ENCODE results near the gene CRYGN. TPM values are rescaled to one million over a fixed set of nuclear protein-coding genes. Genes with fewer than 3 reads are reported as not detected.

Gene CRYGN
- total RNA-seq, 1 donor from 2014 or later = not detected

DNA sequence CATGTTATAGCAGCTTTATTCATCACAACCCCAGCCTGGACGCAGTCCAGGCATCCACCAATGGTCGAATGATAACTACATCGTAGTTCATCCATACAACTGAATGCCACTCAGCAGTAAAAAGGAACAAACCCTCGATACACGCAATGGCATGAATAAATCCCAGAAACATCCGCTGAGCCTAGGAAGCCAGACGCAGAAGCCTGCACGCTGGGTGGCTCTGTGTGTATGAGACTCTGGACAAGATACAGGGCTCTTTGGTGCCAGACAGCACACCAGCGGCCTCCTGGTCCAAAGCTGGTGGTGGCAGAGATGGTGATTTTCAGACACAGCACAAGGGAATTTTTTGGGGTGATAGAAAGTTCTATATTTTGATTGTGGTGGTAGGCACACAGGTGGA lies 10.0 kb upstream of the CRYGN start:
- no peak overlapping the region for H3K27ac ChIP-seq
- H3K27me3 ChIP-seq = no peaks in the 10 kb centered on the region
- H3K36me3 ChIP-seq = no peaks in the 10 kb centered on the region
- intact Hi-C loops (cut with DNase I) = loop anchor here (2.0 kb wide), 1 partner anchor 81 kb away; no protein-coding TSS in a partner anchor
- no peak overlapping the region for H3K4me3 ChIP-seq
- no peaks in the 10 kb centered on the region for H3K9me3 ChIP-seq
- DNase-seq (ENCODE audit: extremely low spot score in 2 of 2) = no peak
- TF ChIP-seq, protein P1, sequence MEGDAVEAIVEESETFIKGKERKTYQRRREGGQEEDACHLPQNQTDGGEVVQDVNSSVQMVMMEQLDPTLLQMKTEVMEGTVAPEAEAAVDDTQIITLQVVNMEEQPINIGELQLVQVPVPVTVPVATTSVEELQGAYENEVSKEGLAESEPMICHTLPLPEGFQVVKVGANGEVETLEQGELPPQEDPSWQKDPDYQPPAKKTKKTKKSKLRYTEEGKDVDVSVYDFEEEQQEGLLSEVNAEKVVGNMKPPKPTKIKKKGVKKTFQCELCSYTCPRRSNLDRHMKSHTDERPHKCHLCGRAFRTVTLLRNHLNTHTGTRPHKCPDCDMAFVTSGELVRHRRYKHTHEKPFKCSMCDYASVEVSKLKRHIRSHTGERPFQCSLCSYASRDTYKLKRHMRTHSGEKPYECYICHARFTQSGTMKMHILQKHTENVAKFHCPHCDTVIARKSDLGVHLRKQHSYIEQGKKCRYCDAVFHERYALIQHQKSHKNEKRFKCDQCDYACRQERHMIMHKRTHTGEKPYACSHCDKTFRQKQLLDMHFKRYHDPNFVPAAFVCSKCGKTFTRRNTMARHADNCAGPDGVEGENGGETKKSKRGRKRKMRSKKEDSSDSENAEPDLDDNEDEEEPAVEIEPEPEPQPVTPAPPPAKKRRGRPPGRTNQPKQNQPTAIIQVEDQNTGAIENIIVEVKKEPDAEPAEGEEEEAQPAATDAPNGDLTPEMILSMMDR (IDR thresholded peaks at IDR 0.05) = no peak
- TF ChIP-seq POLR2A (IDR thresholded peaks at IDR 0.05) (no peak), POLR2AphosphoS5 (IDR thresholded peaks at IDR 0.05; ENCODE audit: insufficient read depth in 1 of 2, low read depth in 1 of 2) (no peak)
- H3K4me1 ChIP-seq = peaks cover 12% of the 10 kb centered on the region

DNA sequence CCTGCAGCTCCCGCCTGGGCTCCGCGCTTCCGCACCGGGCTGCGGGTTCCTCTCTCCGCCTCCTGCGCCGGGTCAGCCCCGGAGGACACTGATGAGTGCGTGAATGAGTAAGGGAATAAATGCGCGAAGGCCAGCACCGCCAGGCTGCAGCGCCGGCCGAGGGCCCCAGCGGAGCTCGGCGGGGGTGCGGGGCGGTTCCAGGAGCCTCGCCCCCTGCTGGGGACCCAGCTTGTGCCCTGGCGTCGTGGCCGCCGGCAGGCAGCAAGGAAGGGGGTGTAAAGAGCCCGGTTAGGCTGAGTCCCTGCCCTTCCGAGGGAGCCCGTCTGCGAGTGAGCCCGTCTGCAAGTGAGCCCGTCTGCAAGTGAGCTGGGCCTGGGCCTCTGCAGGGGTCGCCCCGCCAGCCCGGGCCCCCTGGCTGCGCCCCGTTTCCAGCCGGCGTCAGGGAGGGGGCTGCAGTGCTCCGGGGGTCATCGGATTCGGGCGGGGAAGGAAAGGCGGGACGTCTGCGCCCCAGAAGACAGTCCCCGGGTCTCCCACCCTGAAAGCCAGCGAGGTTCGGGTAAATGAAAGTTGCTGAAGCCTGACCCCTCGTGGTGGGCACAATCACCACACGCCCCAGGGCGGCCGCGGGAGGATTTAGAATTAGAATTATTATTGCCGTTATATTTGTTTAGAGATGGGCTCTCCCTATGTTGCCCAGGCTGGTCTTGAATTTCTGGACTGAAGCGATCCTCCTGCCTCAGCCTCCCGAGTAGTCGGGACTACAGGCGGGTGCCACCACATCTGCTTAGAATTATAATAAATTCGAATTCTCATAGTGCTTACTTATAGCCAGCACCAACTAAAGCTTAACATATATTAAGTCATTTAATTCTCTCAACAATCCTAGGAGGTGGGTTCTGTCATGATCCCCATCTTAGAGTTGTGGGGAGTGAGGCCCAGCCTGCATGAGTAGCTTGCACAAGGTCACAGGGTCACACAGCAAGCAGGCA lies 8.6 kb upstream of the CRYGN start:
- intact Hi-C loops (cut with DNase I) = loop anchor here (2.0 kb wide), 1 partner anchor 80 kb away; no protein-coding TSS in a partner anchor
- no peak for DNase-seq (ENCODE audit: extremely low spot score in 2 of 2)

DNA sequence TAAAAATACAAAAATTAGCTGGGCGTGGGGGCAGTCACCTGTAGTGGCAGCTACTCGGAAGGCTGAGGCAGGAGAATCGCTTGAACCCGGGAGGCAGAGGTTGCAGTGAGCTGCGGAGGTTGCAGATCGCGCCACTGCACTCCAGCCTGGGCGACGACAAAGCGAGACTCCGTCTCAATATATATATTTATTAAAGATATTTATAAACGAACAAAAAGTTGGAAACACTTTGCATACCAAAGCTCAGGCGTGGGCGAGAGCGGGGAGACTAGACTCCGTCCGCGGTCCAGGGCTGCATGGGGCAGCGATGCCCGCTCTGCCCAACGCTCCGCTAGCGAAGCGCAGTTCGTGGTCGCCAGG lies 7.9 kb upstream of the CRYGN start:
- no peaks in the 10 kb centered on the region for H3K36me3 ChIP-seq
- H3K4me3 ChIP-seq = peak overlapping the region; percentile 48 to 52
- peak overlapping the region; percentile 72 for H3K27ac ChIP-seq
- TF ChIP-seq, protein P1 (IDR thresholded peaks at IDR 0.05) = no peak
- TF ChIP-seq POLR2AphosphoS5 (IDR thresholded peaks at IDR 0.05; ENCODE audit: insufficient read depth in 1 of 2, low read depth in 1 of 2) = no peak
- no peak for TF ChIP-seq POLR2A (IDR thresholded peaks at IDR 0.05)
- no peaks in the 10 kb centered on the region for H3K27me3 ChIP-seq
- intact Hi-C loops (cut with DNase I) = loop anchor here (2.0 kb wide), 1 partner anchor 79 kb away; no protein-coding TSS in a partner anchor
- H3K4me1 ChIP-seq = peaks cover 12% of the 10 kb centered on the region
- no peaks in the 10 kb centered on the region for H3K9me3 ChIP-seq
- DNase-seq (ENCODE audit: extremely low spot score in 2 of 2) = no peak

More for the DNA sequence above, 8.6 kb upstream of the CRYGN start:
- H3K27ac ChIP-seq = peak overlapping the region; percentile 72
- no peaks in the 10 kb centered on the region for H3K27me3 ChIP-seq
- no peaks in the 10 kb centered on the region for H3K36me3 ChIP-seq
- no peaks in the 10 kb centered on the region for H3K9me3 ChIP-seq
- H3K4me3 ChIP-seq = peak overlapping the region; percentile 48 to 52
- TF ChIP-seq POLR2AphosphoS5 (IDR thresholded peaks at IDR 0.05; ENCODE audit: insufficient read depth in 1 of 2, low read depth in 1 of 2) = peak in 1 of 2 donors; percentile 48
- no peak for TF ChIP-seq POLR2A (IDR thresholded peaks at IDR 0.05)
- TF ChIP-seq, protein P1 (IDR thresholded peaks at IDR 0.05) = peak; percentile 79 to 82 (median 79)
- H3K4me1 ChIP-seq = peaks cover 12% of the 10 kb centered on the region

DNA sequence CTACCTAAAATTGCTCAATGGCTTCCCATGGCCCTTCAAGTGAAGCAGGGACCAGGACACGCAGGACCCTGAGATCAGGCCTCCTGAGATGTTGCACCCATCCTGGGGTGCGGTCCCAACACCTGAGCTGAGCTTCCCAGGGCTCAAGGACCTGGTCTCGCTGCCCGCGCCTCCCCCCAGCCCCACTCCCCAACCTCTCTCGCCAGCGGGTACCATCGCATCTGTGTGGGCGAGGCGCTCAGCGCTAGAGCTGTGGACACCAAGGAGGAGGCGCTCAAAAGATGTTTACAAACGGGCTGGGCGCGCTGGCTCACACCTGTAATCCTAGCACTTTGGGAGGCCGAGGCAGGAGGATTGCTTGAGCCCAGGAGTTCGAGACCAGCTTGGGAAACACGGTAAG lies 7.4 kb upstream of the CRYGN start:
- intact Hi-C loops (cut with DNase I) = no loop called here
- Histone ChIP-seq H3K9me3 (no peaks in the 10 kb centered on the region), H3K27me3 (no peaks in the 10 kb centered on the region), H3K4me3 (no peak overlapping the region), H3K4me1 (peaks cover 12% of the 10 kb centered on the region), H3K27ac (no peak overlapping the region), H3K36me3 (no peaks in the 10 kb centered on the region)
- TF ChIP-seq POLR2A (IDR thresholded peaks at IDR 0.05) = no peak
- TF ChIP-seq, protein P1 (IDR thresholded peaks at IDR 0.05) = no peak
- TF ChIP-seq POLR2AphosphoS5 (IDR thresholded peaks at IDR 0.05; ENCODE audit: insufficient read depth in 1 of 2, low read depth in 1 of 2) = no peak
- DNase-seq (ENCODE audit: extremely low spot score in 2 of 2) = no peak

DNA sequence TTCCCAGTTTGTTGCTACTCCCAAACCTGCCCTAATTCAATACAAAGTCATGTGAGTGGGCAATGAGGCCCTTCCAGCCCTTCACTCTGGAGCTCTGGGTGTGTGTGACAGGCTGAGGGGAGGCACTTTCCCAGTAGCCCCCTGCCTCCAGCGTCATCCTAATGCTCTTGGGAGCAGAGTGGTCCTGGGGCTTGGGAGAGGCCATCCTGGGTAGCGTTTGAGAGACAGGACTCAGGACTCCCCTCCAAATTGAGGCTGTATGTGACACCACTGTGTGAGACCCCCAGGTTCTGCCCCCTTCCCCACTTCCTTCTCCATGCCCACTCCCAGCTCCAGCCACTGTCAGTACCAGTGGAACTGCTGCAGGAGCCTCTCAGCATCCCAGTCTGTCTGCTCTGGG lies 6.5 kb upstream of the CRYGN start:
- Histone ChIP-seq H3K4me3 (no peak overlapping the region), H3K9me3 (no peaks in the 10 kb centered on the region), H3K4me1 (peaks cover 12% of the 10 kb centered on the region), H3K36me3 (no peaks in the 10 kb centered on the region), H3K27ac (no peak overlapping the region), H3K27me3 (no peaks in the 10 kb centered on the region)
- intact Hi-C loops (cut with DNase I) = no loop called here
- TF ChIP-seq POLR2A (IDR thresholded peaks at IDR 0.05) = no peak
- no peak for TF ChIP-seq POLR2AphosphoS5 (IDR thresholded peaks at IDR 0.05; ENCODE audit: insufficient read depth in 1 of 2, low read depth in 1 of 2)
- no peak for DNase-seq (ENCODE audit: extremely low spot score in 2 of 2)
